Measurements from ENCODE around the gene SUSD4.

SUSD4 gene

DNA sequence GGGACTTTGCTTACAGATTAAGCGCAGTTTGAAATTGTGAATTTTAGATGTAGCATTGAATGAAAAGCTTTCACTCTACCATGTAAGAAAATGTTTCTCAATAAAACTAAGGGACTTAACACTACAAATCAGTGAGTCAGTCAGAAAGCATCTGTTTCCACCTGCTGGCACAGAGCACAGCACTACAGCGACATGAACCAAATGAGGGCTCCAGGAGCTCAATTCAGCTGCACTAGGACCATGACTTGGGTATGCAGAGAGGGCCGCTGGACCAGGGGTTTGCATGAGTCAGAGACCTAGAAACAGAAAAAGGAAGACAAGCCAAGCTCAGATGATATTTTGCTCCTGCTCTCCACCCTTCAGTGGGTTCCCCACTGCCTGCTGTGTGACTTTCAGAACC, 5.2 kb downstream of the SUSD4 start:
- TF ChIP-seq, protein P1, sequence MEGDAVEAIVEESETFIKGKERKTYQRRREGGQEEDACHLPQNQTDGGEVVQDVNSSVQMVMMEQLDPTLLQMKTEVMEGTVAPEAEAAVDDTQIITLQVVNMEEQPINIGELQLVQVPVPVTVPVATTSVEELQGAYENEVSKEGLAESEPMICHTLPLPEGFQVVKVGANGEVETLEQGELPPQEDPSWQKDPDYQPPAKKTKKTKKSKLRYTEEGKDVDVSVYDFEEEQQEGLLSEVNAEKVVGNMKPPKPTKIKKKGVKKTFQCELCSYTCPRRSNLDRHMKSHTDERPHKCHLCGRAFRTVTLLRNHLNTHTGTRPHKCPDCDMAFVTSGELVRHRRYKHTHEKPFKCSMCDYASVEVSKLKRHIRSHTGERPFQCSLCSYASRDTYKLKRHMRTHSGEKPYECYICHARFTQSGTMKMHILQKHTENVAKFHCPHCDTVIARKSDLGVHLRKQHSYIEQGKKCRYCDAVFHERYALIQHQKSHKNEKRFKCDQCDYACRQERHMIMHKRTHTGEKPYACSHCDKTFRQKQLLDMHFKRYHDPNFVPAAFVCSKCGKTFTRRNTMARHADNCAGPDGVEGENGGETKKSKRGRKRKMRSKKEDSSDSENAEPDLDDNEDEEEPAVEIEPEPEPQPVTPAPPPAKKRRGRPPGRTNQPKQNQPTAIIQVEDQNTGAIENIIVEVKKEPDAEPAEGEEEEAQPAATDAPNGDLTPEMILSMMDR (IDR thresholded peaks at IDR 0.05) = no peak
- no peak for DNase-seq (ENCODE audit: low spot score)
- Histone ChIP-seq H3K27ac (no peak overlapping the region), H3K4me3 (no peak overlapping the region)

DNA sequence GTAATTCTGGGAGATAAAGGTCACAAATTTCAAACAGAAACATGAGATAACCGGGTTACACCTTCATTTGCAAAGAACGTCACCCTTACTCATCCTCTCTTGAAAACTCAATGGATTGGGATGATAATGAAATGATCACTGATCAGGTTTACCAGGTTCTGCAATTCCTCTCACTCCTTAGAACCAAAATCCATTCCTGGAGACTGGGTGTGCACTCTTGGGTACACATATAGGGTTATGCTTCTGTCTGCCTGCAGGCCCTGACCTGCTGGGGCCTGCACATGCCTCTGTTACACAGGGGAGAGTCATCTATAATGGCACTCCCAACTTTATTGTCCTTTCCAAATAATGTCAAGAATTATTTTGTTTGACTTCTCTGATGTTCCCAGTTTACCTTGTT, 8.3 kb downstream of the SUSD4 start:
- no peak overlapping the region for H3K4me3 ChIP-seq
- no peak for DNase-seq (ENCODE audit: low spot score)
- TF ChIP-seq, protein P1 (IDR thresholded peaks at IDR 0.05) = no peak
- H3K27ac ChIP-seq = no peak overlapping the region

DNA sequence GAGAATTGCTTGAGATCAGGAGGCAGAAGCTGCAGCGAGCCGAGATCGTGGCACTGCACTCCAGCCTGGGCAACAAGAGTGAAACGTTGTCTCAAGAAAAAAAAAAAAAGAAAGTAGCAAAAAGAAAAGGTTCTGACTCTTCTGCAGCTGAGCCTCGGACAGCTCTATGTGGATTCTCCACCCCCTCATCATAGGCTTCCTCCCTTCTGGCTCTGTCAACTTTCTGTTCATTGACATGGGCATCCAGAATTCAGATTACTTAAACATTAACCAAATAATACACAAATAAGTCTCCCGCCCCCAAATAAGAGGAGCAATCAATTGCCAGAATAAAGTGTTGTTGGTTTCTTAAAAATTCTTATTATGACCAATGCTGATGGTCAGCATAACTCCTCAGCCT, 10.0 kb downstream of the SUSD4 start:
- TF ChIP-seq, protein P1 (IDR thresholded peaks at IDR 0.05) = no peak

GRCh38 chr1:223352944-223353343, 11.0 kb downstream of the SUSD4 start:
- DNase-seq (ENCODE audit: low spot score) = no peak
- TF ChIP-seq, protein P1 (IDR thresholded peaks at IDR 0.05) = no peak
- no peak overlapping the region for H3K4me3 ChIP-seq
- H3K27ac ChIP-seq = no peak overlapping the region

More for the DNA sequence above, 10.0 kb downstream of the SUSD4 start:
- DNase-seq (ENCODE audit: low spot score) = no peak
- Histone ChIP-seq H3K4me3 (no peak overlapping the region), H3K27ac (no peak overlapping the region)

- no peak for DNase-seq (ENCODE audit: low spot score)
- H3K27ac ChIP-seq = no peak overlapping the region
- TF ChIP-seq, protein P1 (IDR thresholded peaks at IDR 0.05) = no peak
- H3K4me3 ChIP-seq = no peak overlapping the region
Measured at GRCh38 chr1:223350361-223350908, 13.5 kb downstream of the SUSD4 start.

- no peak for DNase-seq (ENCODE audit: low spot score)
Measured at GRCh38 chr1:223349241-223349640, 14.7 kb downstream of the SUSD4 start.

GRCh38 chr1:223348439-223348838, 15.5 kb downstream of the SUSD4 start:
- TF ChIP-seq, protein P1 (IDR thresholded peaks at IDR 0.05) = no peak
- no peak overlapping the region for H3K4me3 ChIP-seq
- DNase-seq (ENCODE audit: low spot score) = no peak
- H3K27ac ChIP-seq = no peak overlapping the region

More at GRCh38 chr1:223349241-223349640, 14.7 kb downstream of the SUSD4 start:
- H3K4me3 ChIP-seq = no peak overlapping the region
- TF ChIP-seq, protein P1 (IDR thresholded peaks at IDR 0.05) = no peak
- H3K27ac ChIP-seq = no peak overlapping the region

Data from coronary artery (tissue), 2 donors.